G401 (cell line): ENCODE data around the gene CBS. TPM values are rescaled to one million over a fixed set of nuclear protein-coding genes. Genes with fewer than 3 reads are reported as not detected.

Source experiments
- DNase-seq: peaks from one replicate; pipeline ENCODE4 v3.0.0-alpha.2; 2015; ENCODE audit warnings: low spot score
- in situ Hi-C: cut with HindIII; loops from 2 replicates; pipeline ENCODE4 v1.10.0; 2016; ENCODE audit warnings: low sequenced_read_pairs, mixed read lengths
- total RNA-seq: library from RNA; depleted of rRNA; stranded (reverse); fragments of >200 nt; shearing (Covaris generic); gene quantifications from 2 replicates; pipeline ENCODE4 v1.2.3, GENCODE V29; 2014; rRNA removed

CBS gene
- total RNA-seq, 1 experiment from 2014 or later, result 71.5 TPM

GRCh38 chr21:43004926-43005325, 70.7 kb downstream of the CBS start:
- in situ Hi-C loops, result no loop called here
- DNase-seq, result no peak

Other genes with a start within 250 kb of the CBS start
- gene WDR4, start 196.3 kb downstream of the CBS start, total RNA-seq, result 29.8 and 35.4 TPM in 2 replicates
- 45.5 and 47.9 TPM in 2 replicates for gene NDUFV3, start 182.5 kb downstream of the CBS start, total RNA-seq
- gene ERVH48-1, start 150.2 kb downstream of the CBS start, total RNA-seq, result 0.06 and 0.20 TPM in 2 replicates
- 14.1 and 21.5 TPM in 2 replicates for gene PKNOX1, start 101.3 kb downstream of the CBS start, total RNA-seq
- 32.6 and 94.1 TPM in 2 replicates for gene U2AF1, start 31.7 kb upstream of the CBS start, total RNA-seq
- gene CRYAA, start 93.2 kb upstream of the CBS start, total RNA-seq, result not detected in 2 replicates